ENCODE data around the gene AKIRIN2.
A peak's percentile ranks its signal among the peaks of the same experiment; 100 is the strongest.

AKIRIN2 gene

GRCh38 chr6:87724983-87725811 lies 23.2 kb upstream of the AKIRIN2 start:
- no peak overlapping the region for H3K9ac ChIP-seq (ENCODE audit: insufficient read length, low read depth)
- H3K9me3 ChIP-seq (ENCODE audit: insufficient read depth, low read length): no peaks in the 10 kb centered on the region
- no peaks in the 10 kb centered on the region for H3K36me3 ChIP-seq (ENCODE audit: insufficient read depth, insufficient read length, low read length)
- no peaks in the 10 kb centered on the region for H3K27me3 ChIP-seq (ENCODE audit: insufficient read depth, insufficient read length)
- no peaks in the 10 kb centered on the region for H3K4me1 ChIP-seq (ENCODE audit: insufficient read depth, insufficient read length)
- TF ChIP-seq YY1 (IDR thresholded peaks at IDR 0.05; ENCODE audit: insufficient read depth, insufficient read length) (no peak), ZNF274 (IDR thresholded peaks at IDR 0.05; ENCODE audit: low read depth, low read length) (no peak), SUZ12 (IDR thresholded peaks at IDR 0.05; ENCODE audit: extremely low read depth, insufficient read depth, insufficient read length) (no peak)
- DNase-seq (ENCODE audit: low read depth, low spot score): no peak
- no peak overlapping the region for H3K4me3 ChIP-seq (ENCODE audit: insufficient read length, low read depth)

- no peak overlapping the region for H3K9ac ChIP-seq (ENCODE audit: insufficient read length, low read depth)
- no peaks in the 10 kb centered on the region for H3K36me3 ChIP-seq (ENCODE audit: insufficient read depth, insufficient read length, low read length)
- no peaks in the 10 kb centered on the region for H3K9me3 ChIP-seq (ENCODE audit: insufficient read depth, low read length)
- peak; percentile 63 for DNase-seq (ENCODE audit: low read depth, low spot score)
- H3K4me3 ChIP-seq (ENCODE audit: insufficient read length, low read depth): no peak overlapping the region
- no peaks in the 10 kb centered on the region for H3K4me1 ChIP-seq (ENCODE audit: insufficient read depth, insufficient read length)
- H3K27me3 ChIP-seq (ENCODE audit: insufficient read depth, insufficient read length): no peaks in the 10 kb centered on the region
- no peak for TF ChIP-seq SUZ12 (IDR thresholded peaks at IDR 0.05; ENCODE audit: extremely low read depth, insufficient read depth, insufficient read length)
- no peak for TF ChIP-seq YY1 (IDR thresholded peaks at IDR 0.05; ENCODE audit: insufficient read depth, insufficient read length)
- TF ChIP-seq ZNF274 (IDR thresholded peaks at IDR 0.05; ENCODE audit: low read depth, low read length): no peak
Measured at GRCh38 chr6:87723170-87724078, 21.4 kb upstream of the AKIRIN2 start.

GRCh38 chr6:87722540-87723169 lies 20.6 kb upstream of the AKIRIN2 start:
- H3K4me1 ChIP-seq (ENCODE audit: insufficient read depth, insufficient read length): no peaks in the 10 kb centered on the region
- H3K27me3 ChIP-seq (ENCODE audit: insufficient read depth, insufficient read length): no peaks in the 10 kb centered on the region
- no peak for DNase-seq (ENCODE audit: low read depth, low spot score)
- TF ChIP-seq YY1 (IDR thresholded peaks at IDR 0.05; ENCODE audit: insufficient read depth, insufficient read length): no peak
- no peak for TF ChIP-seq ZNF274 (IDR thresholded peaks at IDR 0.05; ENCODE audit: low read depth, low read length)
- TF ChIP-seq SUZ12 (IDR thresholded peaks at IDR 0.05; ENCODE audit: extremely low read depth, insufficient read depth, insufficient read length): no peak
- H3K4me3 ChIP-seq (ENCODE audit: insufficient read length, low read depth): no peak overlapping the region
- H3K9ac ChIP-seq (ENCODE audit: insufficient read length, low read depth): no peak overlapping the region
- no peaks in the 10 kb centered on the region for H3K36me3 ChIP-seq (ENCODE audit: insufficient read depth, insufficient read length, low read length)
- no peaks in the 10 kb centered on the region for H3K9me3 ChIP-seq (ENCODE audit: insufficient read depth, low read length)

- no peak for DNase-seq (ENCODE audit: low read depth, low spot score)
Measured at GRCh38 chr6:87721311-87721710, 19.3 kb upstream of the AKIRIN2 start.

GRCh38 chr6:87718662-87719433 lies 16.8 kb upstream of the AKIRIN2 start:
- DNase-seq (ENCODE audit: low read depth, low spot score): no peak
- no peaks in the 10 kb centered on the region for H3K27me3 ChIP-seq (ENCODE audit: insufficient read depth, insufficient read length)
- H3K36me3 ChIP-seq (ENCODE audit: insufficient read depth, insufficient read length, low read length): no peaks in the 10 kb centered on the region
- no peaks in the 10 kb centered on the region for H3K4me1 ChIP-seq (ENCODE audit: insufficient read depth, insufficient read length)
- no peak overlapping the region for H3K9ac ChIP-seq (ENCODE audit: insufficient read length, low read depth)
- TF ChIP-seq ZNF274 (IDR thresholded peaks at IDR 0.05; ENCODE audit: low read depth, low read length): no peak
- no peak for TF ChIP-seq YY1 (IDR thresholded peaks at IDR 0.05; ENCODE audit: insufficient read depth, insufficient read length)
- no peak for TF ChIP-seq SUZ12 (IDR thresholded peaks at IDR 0.05; ENCODE audit: extremely low read depth, insufficient read depth, insufficient read length)
- no peaks in the 10 kb centered on the region for H3K9me3 ChIP-seq (ENCODE audit: insufficient read depth, low read length)
- no peak overlapping the region for H3K4me3 ChIP-seq (ENCODE audit: insufficient read length, low read depth)

More at GRCh38 chr6:87721311-87721710, 19.3 kb upstream of the AKIRIN2 start:
- Histone ChIP-seq H3K9me3 (ENCODE audit: insufficient read depth, low read length) (no peaks in the 10 kb centered on the region), H3K4me1 (ENCODE audit: insufficient read depth, insufficient read length) (no peaks in the 10 kb centered on the region), H3K4me3 (ENCODE audit: insufficient read length, low read depth) (no peak overlapping the region), H3K36me3 (ENCODE audit: insufficient read depth, insufficient read length, low read length) (no peaks in the 10 kb centered on the region), H3K9ac (ENCODE audit: insufficient read length, low read depth) (no peak overlapping the region), H3K27me3 (ENCODE audit: insufficient read depth, insufficient read length) (no peaks in the 10 kb centered on the region)
- no peak for TF ChIP-seq ZNF274 (IDR thresholded peaks at IDR 0.05; ENCODE audit: low read depth, low read length)
- TF ChIP-seq YY1 (IDR thresholded peaks at IDR 0.05; ENCODE audit: insufficient read depth, insufficient read length): no peak
- TF ChIP-seq SUZ12 (IDR thresholded peaks at IDR 0.05; ENCODE audit: extremely low read depth, insufficient read depth, insufficient read length): no peak

GRCh38 chr6:87716928-87717614 lies 15.0 kb upstream of the AKIRIN2 start:
- H3K4me3 ChIP-seq (ENCODE audit: insufficient read length, low read depth): no peak overlapping the region
- H3K4me1 ChIP-seq (ENCODE audit: insufficient read depth, insufficient read length): no peaks in the 10 kb centered on the region
- H3K36me3 ChIP-seq (ENCODE audit: insufficient read depth, insufficient read length, low read length): no peaks in the 10 kb centered on the region
- TF ChIP-seq SUZ12 (IDR thresholded peaks at IDR 0.05; ENCODE audit: extremely low read depth, insufficient read depth, insufficient read length) (no peak), ZNF274 (IDR thresholded peaks at IDR 0.05; ENCODE audit: low read depth, low read length) (no peak), YY1 (IDR thresholded peaks at IDR 0.05; ENCODE audit: insufficient read depth, insufficient read length) (no peak)
- H3K9me3 ChIP-seq (ENCODE audit: insufficient read depth, low read length): no peaks in the 10 kb centered on the region
- H3K27me3 ChIP-seq (ENCODE audit: insufficient read depth, insufficient read length): no peaks in the 10 kb centered on the region
- no peak for DNase-seq (ENCODE audit: low read depth, low spot score)
- no peak overlapping the region for H3K9ac ChIP-seq (ENCODE audit: insufficient read length, low read depth)
